Uterus (tissue), 4 donors: ENCODE results near the gene BBS9. TPM values are rescaled to one million over a fixed set of nuclear protein-coding genes. Genes with fewer than 3 reads are reported as not detected.

Experiments
- DNase-seq, 2 donors: peaks; one replicate each; pipeline ENCODE4 v3.0.0-alpha.2; 2019 to 2020
- H3K27ac ChIP-seq, 2 donors: fragments of 200-600 bp; sonication (generic); 1 replicate in 1 of 2; 2 replicates in 1 of 2; pipeline ENCODE4 v1.5.1; 2016 to 2018
- H3K27me3 ChIP-seq, 2 donors: fragments of 200-600 bp; sonication (generic); one replicate each; pipeline ENCODE4 v1.5.1; 2018 to 2019; ENCODE audit warnings: control low read depth in 1 of 2
- H3K36me3 ChIP-seq, 2 donors: fragments of 200-600 bp; sonication (generic); one replicate each; pipeline ENCODE4 v1.5.1; 2019; ENCODE audit warnings: control low read depth in 1 of 2
- H3K4me1 ChIP-seq, 2 donors: fragments of 200-600 bp; sonication (generic); one replicate each; pipeline ENCODE4 v1.5.1; 2018 to 2019; ENCODE audit warnings: control low read depth in 1 of 2
- H3K4me3 ChIP-seq, 2 donors: fragments of 200-600 bp; sonication (generic); 1 replicate in 1 of 2; 2 replicates in 1 of 2; pipeline ENCODE4 v1.5.1; 2018 to 2019; ENCODE audit warnings: mild to moderate bottlenecking in 1 of 2
- H3K9me3 ChIP-seq, 2 donors: fragments of 200-600 bp; sonication (generic); one replicate each; pipeline ENCODE4 v1.5.1; 2019; ENCODE audit warnings: control low read depth in 1 of 2
- CTCF ChIP-seq, 4 experiments: fragments of 200-600 bp in 2 of 4; fragments of 450-650 bp in 2 of 4; sonication (generic) in 2 of 4; IDR thresholded peaks; one replicate each; pipeline ENCODE4 v1.5.1; 2016 to 2019; ENCODE audit warnings: antibody characterized with exemption in 4 of 4, mild to moderate bottlenecking in 2 of 4, moderate library complexity in 1 of 4
- POLR2A ChIP-seq, 2 donors: fragments of 450-650 bp; IDR thresholded peaks; one replicate each; pipeline ENCODE4 v1.6.1; 2016; ENCODE audit warnings: antibody characterized with exemption in 2 of 2, mild to moderate bottlenecking in 1 of 2, moderate library complexity in 1 of 2
- intact Hi-C: fragments of 100-400 bp; cut with DNase I; formaldehyde crosslinking; loops from one replicate; pipeline ENCODE4 v1.15.1; 2023; ENCODE audit warnings: low total_unique reads
- total RNA-seq, 4 donors: library from RNA; depleted of rRNA in 3 of 4; stranded (reverse); fragments of >200 nt in 3 of 4; gene quantifications; one replicate each; pipeline versions ENCODE4 v1.1.0 to v1.2.4, GENCODE V29; 2014 to 2023
- donor health status: DM: yes; HTN: yes; CAD: no.

Gene BBS9
- total RNA-seq, 4 donors from 2014 or later: 24.1 to 77.4 (median 39.4) TPM

GRCh38 chr7:33422141-33422540, 292.8 kb downstream of the BBS9 start:
- TF ChIP-seq POLR2A (IDR thresholded peaks at IDR 0.05) (no peak), CTCF (IDR thresholded peaks at IDR 0.05) (no peak)
- intact Hi-C loops: no loop called here
- Histone ChIP-seq H3K27me3 (no peaks in the 10 kb centered on the region), H3K36me3 (no peaks in the 10 kb centered on the region), H3K4me3 (no peak overlapping the region), H3K27ac (no peak overlapping the region), H3K4me1 (no peaks in the 10 kb centered on the region), H3K9me3 (no peaks in the 10 kb centered on the region)
- no peak for DNase-seq

- no peaks in the 10 kb centered on the region for H3K4me1 ChIP-seq
- H3K27ac ChIP-seq: no peak overlapping the region
- no peak overlapping the region for H3K4me3 ChIP-seq
- TF ChIP-seq POLR2A (IDR thresholded peaks at IDR 0.05) (no peak), CTCF (IDR thresholded peaks at IDR 0.05) (no peak)
- intact Hi-C loops: no loop called here
- DNase-seq: no peak
- no peaks in the 10 kb centered on the region for H3K27me3 ChIP-seq
- H3K36me3 ChIP-seq: no peaks in the 10 kb centered on the region
- H3K9me3 ChIP-seq: no peaks in the 10 kb centered on the region
Measured at GRCh38 chr7:33422825-33423645, 293.7 kb downstream of the BBS9 start.

DNA sequence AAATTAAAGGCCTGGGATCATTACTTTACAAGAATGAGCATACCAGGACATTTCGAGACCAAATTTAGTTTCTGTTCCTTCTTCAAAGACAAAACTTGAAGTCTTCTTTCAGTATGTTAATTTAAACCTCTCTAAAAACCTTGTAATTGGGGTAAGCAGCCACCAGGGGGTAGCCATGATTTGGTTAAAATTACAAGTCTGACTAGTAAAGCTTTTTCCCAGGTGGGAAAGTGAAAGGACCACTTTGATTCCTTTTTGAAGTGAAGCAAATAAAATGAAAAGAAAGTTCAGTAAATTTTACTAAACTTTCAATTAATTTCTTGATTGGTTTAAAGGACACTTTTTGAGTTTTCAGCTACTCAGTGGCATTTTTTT, 294.3 kb downstream of the BBS9 start:
- no peak for DNase-seq
- Histone ChIP-seq H3K9me3 (no peaks in the 10 kb centered on the region), H3K27ac (no peak overlapping the region), H3K4me3 (no peak overlapping the region), H3K27me3 (no peaks in the 10 kb centered on the region), H3K4me1 (no peaks in the 10 kb centered on the region), H3K36me3 (no peaks in the 10 kb centered on the region)
- TF ChIP-seq CTCF (IDR thresholded peaks at IDR 0.05) (no peak), POLR2A (IDR thresholded peaks at IDR 0.05) (no peak)
- intact Hi-C loops: no loop called here

- H3K4me3 ChIP-seq: no peak overlapping the region
- H3K27ac ChIP-seq: no peak overlapping the region
- TF ChIP-seq CTCF (IDR thresholded peaks at IDR 0.05) (no peak), POLR2A (IDR thresholded peaks at IDR 0.05) (no peak)
- no peaks in the 10 kb centered on the region for H3K36me3 ChIP-seq
- H3K27me3 ChIP-seq: no peaks in the 10 kb centered on the region
- intact Hi-C loops: no loop called here
- H3K4me1 ChIP-seq: no peaks in the 10 kb centered on the region
- H3K9me3 ChIP-seq: no peaks in the 10 kb centered on the region
- no peak for DNase-seq
Measured at GRCh38 chr7:33425395-33425794, 296.0 kb downstream of the BBS9 start.

- Histone ChIP-seq H3K27ac (no peak overlapping the region), H3K36me3 (no peaks in the 10 kb centered on the region), H3K9me3 (no peaks in the 10 kb centered on the region), H3K4me1 (no peaks in the 10 kb centered on the region), H3K4me3 (no peak overlapping the region), H3K27me3 (no peaks in the 10 kb centered on the region)
- DNase-seq: no peak
- intact Hi-C loops: no loop called here
- TF ChIP-seq POLR2A (IDR thresholded peaks at IDR 0.05) (no peak), CTCF (IDR thresholded peaks at IDR 0.05) (no peak)
Measured at GRCh38 chr7:33425929-33426678, 296.7 kb downstream of the BBS9 start.
